ENCODE results near the gene SIRT3. TPM values are rescaled to one million over a fixed set of nuclear protein-coding genes. Genes with fewer than 3 reads are reported as not detected.

Gene SIRT3
- total RNA-seq, 1 donor from 2014 or later: 18.5 TPM

GRCh38 chr11:280706-281485 is 44.8 kb upstream of the SIRT3 start:
- Mint-ChIP-seq H3K4me1 (ENCODE audit: low read depth) (no peaks in the 10 kb centered on the region), H3K36me3 (ENCODE audit: low read depth) (peaks cover 1% of the 10 kb centered on the region), H3K27me3 (ENCODE audit: low read depth) (peaks cover 7% of the 10 kb centered on the region), H3K27ac (ENCODE audit: unreplicated experiment) (no peak overlapping the region), H3K4me3 (ENCODE audit: unreplicated experiment) (no peak overlapping the region), H3K9me3 (ENCODE audit: low read depth) (peaks cover 3% of the 10 kb centered on the region)
- DNase-seq (ENCODE audit: low spot score): peak; percentile 88
- TF ChIP-seq CTCF (IDR thresholded peaks at IDR 0.05): no peak

- TF ChIP-seq CTCF (IDR thresholded peaks at IDR 0.05): no peak
- H3K36me3 Mint-ChIP-seq (ENCODE audit: low read depth): peaks cover 1% of the 10 kb centered on the region
- peaks cover 7% of the 10 kb centered on the region for H3K27me3 Mint-ChIP-seq (ENCODE audit: low read depth)
- no peak overlapping the region for H3K27ac Mint-ChIP-seq (ENCODE audit: unreplicated experiment)
- DNase-seq (ENCODE audit: low spot score): peak; percentile 77
- H3K9me3 Mint-ChIP-seq (ENCODE audit: low read depth): peaks cover 4% of the 10 kb centered on the region
- H3K4me1 Mint-ChIP-seq (ENCODE audit: low read depth): no peaks in the 10 kb centered on the region
- H3K4me3 Mint-ChIP-seq (ENCODE audit: unreplicated experiment): no peak overlapping the region
Measured at GRCh38 chr11:279966-280705, 44.0 kb upstream of the SIRT3 start.

- peak; percentile 81 for DNase-seq (ENCODE audit: low spot score)
- peaks cover 7% of the 10 kb centered on the region for H3K27me3 Mint-ChIP-seq (ENCODE audit: low read depth)
- no peak overlapping the region for H3K27ac Mint-ChIP-seq (ENCODE audit: unreplicated experiment)
- peaks cover 4% of the 10 kb centered on the region for H3K9me3 Mint-ChIP-seq (ENCODE audit: low read depth)
- H3K4me1 Mint-ChIP-seq (ENCODE audit: low read depth): no peaks in the 10 kb centered on the region
- no peak overlapping the region for H3K4me3 Mint-ChIP-seq (ENCODE audit: unreplicated experiment)
- TF ChIP-seq CTCF (IDR thresholded peaks at IDR 0.05): no peak
- H3K36me3 Mint-ChIP-seq (ENCODE audit: low read depth): peaks cover 1% of the 10 kb centered on the region
Measured at GRCh38 chr11:279040-279965, 43.2 kb upstream of the SIRT3 start.

- Mint-ChIP-seq H3K4me3 (ENCODE audit: unreplicated experiment) (no peak within 1 kb of the TSS), H3K9me3 (ENCODE audit: low read depth) (peaks cover 4% of the 10 kb centered on the region), H3K4me1 (ENCODE audit: low read depth) (no peaks in the 10 kb centered on the region), H3K36me3 (ENCODE audit: low read depth) (peaks cover 1% of the 10 kb centered on the region), H3K27me3 (ENCODE audit: low read depth) (peaks cover 9% of the 10 kb centered on the region), H3K27ac (ENCODE audit: unreplicated experiment) (no peak within 1 kb of the TSS)
- DNase-seq (ENCODE audit: low spot score): peak; percentile 59
- TF ChIP-seq CTCF (IDR thresholded peaks at IDR 0.05): no peak
Measured at GRCh38 chr11:278001-278951, 42.1 kb upstream of the SIRT3 start, which contains the start of gene NLRP6. TSS of gene NLRP6 (plus strand) at chr11:278407. CDS start at chr11:278570, 163 bp downstream.
